Liver (tissue), 9 donors: ENCODE measurements around the gene TEX2. TPM values are rescaled to one million over a fixed set of nuclear protein-coding genes. Genes with fewer than 3 reads are reported as not detected.

ENCODE experiments used
- DNase-seq: peaks from one replicate; pipeline ENCODE4 v3.0.0-alpha.2; 2017; ENCODE audit warnings: low spot score
- H3K27ac ChIP-seq, 2 donors: one replicate each; pipeline ENCODE4 v1.7.0; 2013; ENCODE audit warnings: inconsistent platforms in 2 of 2, low read length in 2 of 2, control low read depth in 1 of 2, low read depth in 1 of 2, mild to moderate bottlenecking in 1 of 2
- H3K27me3 ChIP-seq, 4 donors: one replicate each; pipeline versions ENCODE4 v1.6.1 to v1.7.0; 2013; ENCODE audit warnings: low read length in 3 of 4, inconsistent platforms in 1 of 4, mild to moderate bottlenecking in 1 of 4, moderate library complexity in 1 of 4; ENCODE audit not compliant: control insufficient read depth in 4 of 4, insufficient read depth in 4 of 4
- H3K36me3 ChIP-seq, 4 donors: one replicate each; pipeline versions ENCODE4 v1.6.1 to v1.7.0; 2013; ENCODE audit warnings: low read length in 3 of 4, mild to moderate bottlenecking in 3 of 4, low read depth in 1 of 4, moderate library complexity in 1 of 4; ENCODE audit not compliant: control insufficient read depth in 4 of 4, insufficient read depth in 3 of 4
- H3K4me1 ChIP-seq, 4 donors: one replicate each; pipeline versions ENCODE4 v1.6.1 to v1.7.0; 2013; ENCODE audit warnings: low read length in 3 of 4, mild to moderate bottlenecking in 3 of 4, moderate library complexity in 1 of 4; ENCODE audit not compliant: control insufficient read depth in 4 of 4, insufficient read depth in 4 of 4
- H3K4me3 ChIP-seq, 3 donors: one replicate each; pipeline versions ENCODE4 v1.6.1 to v1.7.0; 2013; ENCODE audit warnings: low read length in 3 of 3, control low read depth in 1 of 3, low read depth in 1 of 3, mild to moderate bottlenecking in 1 of 3
- H3K9ac ChIP-seq, 2 donors: one replicate each; pipeline ENCODE4 v1.7.0; 2013; ENCODE audit warnings: low read length in 2 of 2, mild to moderate bottlenecking in 2 of 2, moderate library complexity in 2 of 2, control low read depth in 1 of 2, low read depth in 1 of 2
- H3K9me3 ChIP-seq, 4 donors: one replicate each; pipeline versions ENCODE4 v1.6.1 to v1.7.0; 2013; ENCODE audit warnings: low read length in 3 of 4; ENCODE audit not compliant: control insufficient read depth in 4 of 4
- ATF3 ChIP-seq: IDR thresholded peaks from 2 replicates; pipeline ENCODE4 v1.6.1; 2016; ENCODE audit warnings: antibody characterized with exemption
- CTCF ChIP-seq: fragments of 150-350 bp; IDR thresholded peaks from 2 replicates; pipeline ENCODE4 v1.5.1; 2017; ENCODE audit warnings: improper control_type of control experiment, low read depth, low read length; ENCODE audit not compliant: missing input control
- FOXA1 ChIP-seq: IDR thresholded peaks from 2 replicates; pipeline ENCODE4 v1.6.1; 2016; ENCODE audit warnings: antibody characterized with exemption
- FOXA2 ChIP-seq: IDR thresholded peaks from 2 replicates; pipeline ENCODE4 v1.6.1; 2016; ENCODE audit warnings: antibody characterized with exemption
- HNF4A ChIP-seq, 2 donors: conservative IDR thresholded peaks; 2 replicates each; pipeline ENCODE4 v1.6.1; 2016; ENCODE audit warnings: antibody characterized with exemption in 2 of 2, mild to moderate bottlenecking in 2 of 2
- RAD21 ChIP-seq, 2 donors: IDR thresholded peaks; 2 replicates each; pipeline ENCODE4 v1.6.1; 2016; ENCODE audit warnings: antibody characterized with exemption in 2 of 2, mild to moderate bottlenecking in 2 of 2
- REST ChIP-seq: IDR thresholded peaks from 2 replicates; pipeline ENCODE4 v1.6.1; 2016; ENCODE audit warnings: antibody characterized with exemption, mild to moderate bottlenecking
- RXRA ChIP-seq, 2 donors: IDR thresholded peaks; 2 replicates each; pipeline ENCODE4 v1.6.1; 2017 to 2018; ENCODE audit warnings: antibody characterized with exemption in 2 of 2, mild to moderate bottlenecking in 1 of 2
- TAF1 ChIP-seq: conservative IDR thresholded peaks from 2 replicates; pipeline ENCODE4 v1.6.1; 2016; ENCODE audit warnings: antibody characterized with exemption, mild to moderate bottlenecking
- ZBTB33 ChIP-seq: IDR thresholded peaks from 2 replicates; pipeline ENCODE4 v1.6.1; 2016; ENCODE audit warnings: antibody characterized with exemption
- WGBS: extraction: QIAGEN DNeasy Blood & Tissue Kit; methylation state at CpG from one replicate; pipeline ENCODE4 v1.1.7; 2013; 5-methylcytosine and 5-hydroxymethylcytosine counted together
- polyA plus RNA-seq, 2 donors: library from polyadenylated mRNA; stranded (reverse) in 1 of 2; unstranded in 1 of 2; fragments of 200-250 nt in 1 of 2; fragments of >200 nt in 1 of 2; fragmentation: Nextera tagmentation in 1 of 2; extraction: Ambion mirVana in 1 of 2; gene quantifications; one replicate each; pipeline versions ENCODE4 v1.2.1 to v1.2.3, GENCODE V29; 2013 to 2015
- total RNA-seq, 2 donors: library from RNA; depleted of rRNA; stranded (reverse); fragments of >200 nt; gene quantifications; one replicate each; pipeline ENCODE4 v1.2.3, GENCODE V29; 2014
- donor health status: healthy.
- donor health status: healthy.
- donor health status: healthy.
- donor health status: healthy.
- donor health status: healthy.

Gene TEX2
- total and polyA plus RNA-seq, 4 donors, result 15.9 to 39.8 (median 28.2) TPM

GRCh38 chr17:64216000-64216337, 47.1 kb downstream of the TEX2 start:
- Histone ChIP-seq H3K9me3 (no peaks in the 10 kb centered on the region), H3K27me3 (no peaks in the 10 kb centered on the region), H3K4me1 (peaks cover 0 to 25% (median 17%) of the 10 kb centered on the region in 4 donors), H3K36me3 (peaks cover 8 to 10% (median 10%) of the 10 kb centered on the region in 4 donors), H3K4me3 (no peak overlapping the region), H3K27ac (peak overlapping the region in 1 of 2 donors; percentile 72), H3K9ac (peak overlapping the region in 1 of 2 donors; percentile 74)
- no peak for TF ChIP-seq RAD21 (IDR thresholded peaks at IDR 0.05)
- TF ChIP-seq CTCF, result no peak
- no peak for TF ChIP-seq ATF3
- no peak for TF ChIP-seq FOXA1
- TF ChIP-seq RXRA (IDR thresholded peaks at IDR 0.05), result no peak
- no peak for TF ChIP-seq HNF4A (conservative IDR thresholded peaks at IDR 0.05)
- no peak for TF ChIP-seq ZBTB33
- TF ChIP-seq TAF1, result no peak
- TF ChIP-seq REST, result no peak
- no peak for TF ChIP-seq FOXA2
- no peak for DNase-seq
- WGBS, result 53% methylated on average over 2 of the region's 2 CpGs

GRCh38 chr17:64214950-64215349, 48.1 kb downstream of the TEX2 start:
- Histone ChIP-seq H3K36me3 (peaks cover 8 to 10% (median 10%) of the 10 kb centered on the region in 4 donors), H3K9ac (no peak overlapping the region), H3K27ac (no peak overlapping the region), H3K4me1 (peaks cover 0 to 25% (median 17%) of the 10 kb centered on the region in 4 donors), H3K9me3 (no peaks in the 10 kb centered on the region), H3K4me3 (no peak overlapping the region), H3K27me3 (no peaks in the 10 kb centered on the region)
- DNase-seq, result no peak
- WGBS, result 95% methylated on average over 4 of the region's 4 CpGs
- TF ChIP-seq RAD21 (IDR thresholded peaks at IDR 0.05) (no peak), ATF3 (no peak), REST (no peak)
